HG02678 (cell line): Measurements from ENCODE around the gene KIFBP.
A peak's percentile ranks its signal among the peaks of the same experiment; 100 is the strongest.

Source experiments
- ATAC-seq: cut with Tn5 transposase; IDR thresholded peaks from one replicate; pipeline ENCODE4 v1.9.1; 2021; ENCODE audit warnings: mild to moderate bottlenecking, moderate library complexity; ENCODE audit not compliant: unreplicated experiment

KIFBP gene

DNA sequence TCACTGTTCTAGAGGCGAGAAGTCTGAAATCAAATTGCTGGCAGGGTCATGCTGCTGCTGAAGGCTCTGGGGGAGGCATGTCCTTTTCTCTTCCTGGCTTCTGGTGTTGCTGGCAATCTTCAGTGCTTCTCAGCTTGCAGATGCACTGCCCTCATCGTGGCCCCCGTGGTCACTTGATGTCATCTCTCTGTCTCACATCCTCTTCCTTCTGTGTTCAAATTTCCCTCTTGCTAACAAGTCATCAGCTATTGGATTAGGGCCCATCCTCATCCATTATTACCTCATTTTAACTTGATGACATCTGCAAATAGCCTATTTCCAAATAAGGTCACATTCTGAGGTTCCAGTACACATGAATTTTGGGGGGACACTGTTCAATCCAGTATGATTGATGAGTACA lies 62.7 kb downstream of the KIFBP start:
- ATAC-seq, result peak; percentile 32

DNA sequence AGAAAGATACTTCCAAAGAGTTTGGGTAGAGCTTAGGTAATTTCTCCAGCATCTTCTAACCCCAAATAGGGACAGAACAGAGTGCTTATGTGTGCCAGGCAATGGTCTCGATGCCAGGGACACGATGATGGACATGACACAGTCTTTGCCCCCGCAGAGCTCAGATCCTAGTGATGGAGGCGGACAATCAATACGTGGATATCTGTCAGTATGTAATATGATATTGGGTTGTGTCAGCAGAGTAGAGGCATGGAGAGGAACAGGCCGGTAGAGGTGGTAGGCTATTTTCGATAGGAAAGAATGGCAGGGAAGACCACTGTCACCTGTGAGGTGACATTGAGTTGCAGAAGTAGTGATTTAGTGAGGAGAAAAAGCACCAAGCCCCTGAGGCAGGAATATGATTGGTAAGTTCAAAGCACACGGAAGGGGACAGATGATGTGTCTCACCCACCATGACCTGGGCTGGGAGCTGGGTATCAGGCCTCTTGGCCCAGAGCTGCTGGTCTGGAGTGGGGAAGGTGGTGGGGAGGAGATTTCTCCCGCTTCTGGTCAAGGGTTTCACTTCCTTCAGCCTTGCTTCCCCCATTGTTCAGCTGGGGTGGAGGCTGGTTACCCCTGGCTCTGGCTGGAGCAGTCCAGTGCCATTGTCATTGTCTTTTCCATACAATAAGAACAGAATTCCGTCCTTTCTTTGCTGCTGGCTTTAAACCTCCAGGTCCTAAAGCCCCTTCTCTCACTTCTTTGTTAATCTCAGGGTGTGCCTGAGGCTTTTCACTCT lies 63.3 kb downstream of the KIFBP start:
- no peak for ATAC-seq

DNA sequence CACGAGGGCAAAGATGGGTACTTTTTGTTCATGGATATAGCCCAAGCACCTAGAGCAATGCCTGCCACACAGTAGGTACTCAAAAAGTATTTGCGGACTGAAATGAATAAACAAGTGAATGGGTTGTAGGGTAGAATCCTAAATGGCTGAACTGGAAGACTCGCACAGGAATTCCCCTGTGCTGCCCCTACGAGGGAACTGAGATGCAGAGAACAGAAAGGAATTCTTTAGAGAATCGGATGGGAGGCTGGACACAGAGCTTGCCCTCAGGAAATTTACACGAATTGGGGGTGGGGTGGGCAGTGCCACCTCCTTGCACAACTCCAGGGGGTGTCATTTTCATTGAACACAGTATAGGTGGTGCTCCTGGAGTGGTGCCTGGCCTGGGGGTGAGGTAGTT lies 64.1 kb downstream of the KIFBP start:
- ATAC-seq, result no peak

DNA sequence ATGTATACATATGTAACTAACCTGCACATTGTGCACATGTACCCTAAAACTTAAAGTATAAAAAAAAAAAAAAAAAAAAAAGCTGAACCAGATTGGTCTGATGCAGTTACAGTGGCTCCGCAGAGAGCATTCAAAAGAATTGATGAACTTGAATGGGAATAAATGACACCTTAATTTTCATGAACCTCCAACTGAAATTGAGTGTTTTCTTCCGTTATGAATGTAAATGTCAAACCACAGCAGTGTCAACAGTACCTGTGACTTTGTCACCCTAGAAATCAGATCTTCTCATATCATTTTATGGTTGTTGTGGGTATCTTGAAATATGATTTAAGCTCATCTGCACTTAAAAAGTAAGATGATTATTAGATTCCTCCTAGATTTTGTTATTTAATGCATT lies 66.6 kb downstream of the KIFBP start:
- ATAC-seq, result no peak

DNA sequence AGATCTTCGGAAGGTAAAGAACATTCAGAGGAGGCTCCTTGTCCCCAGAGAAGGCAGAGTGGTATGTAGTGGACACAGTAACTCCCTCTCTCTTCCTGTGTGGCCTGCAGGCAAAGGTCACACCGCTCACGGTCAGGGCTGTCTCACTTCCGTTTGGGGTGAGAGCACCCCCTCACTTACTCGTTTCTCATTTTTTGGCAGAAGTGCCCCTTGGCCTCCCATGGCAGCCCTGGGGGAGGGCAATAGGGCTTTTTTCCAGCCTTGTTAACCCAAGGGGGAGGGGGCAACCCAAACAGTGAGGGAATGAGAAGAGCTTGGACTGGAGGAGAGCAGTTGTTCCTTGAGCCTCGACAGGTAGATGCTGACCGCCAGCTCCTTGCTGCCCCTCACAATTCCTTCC lies 67.5 kb downstream of the KIFBP start:
- ATAC-seq, result no peak

DNA sequence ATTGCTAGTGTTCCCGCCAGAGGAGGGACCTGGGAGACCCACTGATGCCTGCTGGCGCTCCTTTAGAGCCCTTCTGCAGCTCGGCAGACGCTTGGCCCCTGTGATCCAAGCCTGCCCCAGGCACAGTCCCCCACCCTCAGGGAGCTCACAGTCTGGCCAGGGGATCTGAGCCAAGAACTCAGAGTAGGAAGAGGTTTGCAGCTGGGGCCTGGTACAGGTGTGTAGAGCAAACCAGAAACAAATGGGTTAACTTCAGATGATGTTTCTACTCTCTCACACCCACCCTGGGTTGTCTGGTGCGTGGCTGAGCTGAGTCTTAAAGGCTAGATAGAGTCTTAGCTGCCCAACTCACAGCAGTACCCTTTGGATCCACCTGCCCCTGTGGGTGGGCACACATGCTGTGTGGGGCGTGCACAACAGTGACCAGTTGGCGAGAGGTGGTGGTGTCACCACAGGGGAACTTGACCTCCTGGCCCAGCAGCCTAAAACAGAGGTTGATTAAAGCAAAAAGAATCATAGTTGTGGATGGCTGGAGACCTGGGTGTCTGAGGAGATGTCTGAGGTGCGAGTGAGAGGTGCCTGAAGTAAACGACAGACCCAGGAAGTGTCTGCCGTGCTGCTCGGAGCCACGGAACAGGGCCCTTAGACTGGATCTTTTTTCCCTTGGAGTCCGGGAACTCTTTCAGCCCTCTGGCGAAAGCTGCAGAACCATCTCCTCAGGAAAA lies 68.1 kb downstream of the KIFBP start:
- ATAC-seq, result no peak

DNA sequence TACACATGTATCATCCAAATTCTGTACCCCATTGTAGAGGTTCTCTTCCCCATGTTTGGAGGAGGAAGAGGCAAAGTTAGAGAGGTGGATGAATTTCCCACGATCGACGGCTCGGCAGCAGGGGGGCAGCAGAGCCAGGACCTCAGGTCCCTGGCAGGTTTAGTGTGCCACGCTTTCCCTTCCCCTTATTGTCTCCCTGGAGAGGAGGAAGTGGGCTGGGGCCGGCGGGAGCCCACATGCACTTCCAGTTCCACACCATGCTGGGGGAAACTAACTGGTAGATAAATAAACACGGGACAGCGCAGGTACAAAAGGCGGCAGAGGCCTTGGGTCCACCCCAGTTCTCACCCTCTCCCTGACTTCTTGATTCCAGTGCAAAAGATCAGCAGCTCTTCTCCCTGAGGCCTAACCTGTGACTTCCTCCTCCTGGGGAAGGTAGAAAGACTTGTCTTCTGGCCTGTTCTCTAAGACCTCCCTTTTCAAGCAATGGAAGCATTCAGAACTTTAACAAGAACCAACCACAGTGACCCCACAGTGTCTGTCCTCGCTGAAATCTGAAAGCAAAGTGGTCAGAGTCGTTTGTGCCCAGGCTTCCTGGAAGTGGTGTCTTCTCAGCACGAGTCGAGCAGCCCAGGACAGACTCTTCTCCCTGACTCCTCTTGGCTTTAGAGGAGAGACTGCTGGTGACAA lies 68.8 kb downstream of the KIFBP start:
- no peak for ATAC-seq

DNA sequence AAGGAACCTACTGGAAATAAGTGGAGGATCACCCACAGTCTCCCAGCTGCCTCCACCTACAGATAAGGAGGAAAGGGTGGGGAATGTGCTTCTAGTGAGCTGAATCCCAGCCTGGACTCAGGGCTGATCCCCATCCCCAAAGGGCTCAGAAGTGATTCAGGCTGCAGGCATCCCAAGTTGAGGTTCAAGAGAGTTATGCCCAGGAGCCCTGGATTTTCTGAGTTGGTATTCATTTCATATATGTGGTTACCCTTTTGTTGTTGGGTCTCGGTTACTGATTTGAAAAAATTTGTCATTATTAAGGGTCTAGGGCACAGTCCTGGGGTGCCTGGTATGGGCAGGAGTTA lies 69.3 kb downstream of the KIFBP start:
- ATAC-seq, result no peak

DNA sequence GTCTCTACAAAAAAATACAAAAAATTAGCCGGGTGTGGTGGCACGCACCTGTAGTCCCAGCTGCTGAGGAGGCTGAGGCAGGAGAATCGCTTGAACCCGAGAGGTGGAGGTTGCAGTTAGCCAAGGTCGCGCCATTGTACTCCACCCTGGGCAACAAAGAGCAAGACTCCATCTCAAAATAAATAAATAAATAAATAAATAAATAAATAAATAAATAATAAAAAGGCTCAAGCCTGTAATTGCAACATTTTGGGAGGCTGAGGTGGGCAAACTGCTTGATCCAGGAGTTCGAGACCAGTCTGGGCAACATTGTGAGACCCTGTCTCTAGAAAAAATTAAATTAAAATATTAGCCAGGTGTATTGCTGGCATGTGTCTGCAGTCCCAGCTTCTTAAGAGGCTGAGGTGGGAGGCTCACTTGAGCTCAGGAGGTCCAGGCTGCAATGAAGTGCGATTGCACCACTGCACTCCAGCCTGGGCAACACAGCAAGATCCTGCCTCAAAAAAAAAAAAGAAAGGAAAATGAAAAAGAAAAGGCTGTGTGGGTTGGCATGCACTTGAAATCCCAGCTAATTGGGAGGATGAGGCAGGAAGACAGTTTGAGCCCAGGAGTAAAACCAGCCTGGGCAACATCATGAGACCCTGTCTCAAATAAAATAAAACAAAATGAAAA lies 71.7 kb downstream of the KIFBP start:
- no peak for ATAC-seq

DNA sequence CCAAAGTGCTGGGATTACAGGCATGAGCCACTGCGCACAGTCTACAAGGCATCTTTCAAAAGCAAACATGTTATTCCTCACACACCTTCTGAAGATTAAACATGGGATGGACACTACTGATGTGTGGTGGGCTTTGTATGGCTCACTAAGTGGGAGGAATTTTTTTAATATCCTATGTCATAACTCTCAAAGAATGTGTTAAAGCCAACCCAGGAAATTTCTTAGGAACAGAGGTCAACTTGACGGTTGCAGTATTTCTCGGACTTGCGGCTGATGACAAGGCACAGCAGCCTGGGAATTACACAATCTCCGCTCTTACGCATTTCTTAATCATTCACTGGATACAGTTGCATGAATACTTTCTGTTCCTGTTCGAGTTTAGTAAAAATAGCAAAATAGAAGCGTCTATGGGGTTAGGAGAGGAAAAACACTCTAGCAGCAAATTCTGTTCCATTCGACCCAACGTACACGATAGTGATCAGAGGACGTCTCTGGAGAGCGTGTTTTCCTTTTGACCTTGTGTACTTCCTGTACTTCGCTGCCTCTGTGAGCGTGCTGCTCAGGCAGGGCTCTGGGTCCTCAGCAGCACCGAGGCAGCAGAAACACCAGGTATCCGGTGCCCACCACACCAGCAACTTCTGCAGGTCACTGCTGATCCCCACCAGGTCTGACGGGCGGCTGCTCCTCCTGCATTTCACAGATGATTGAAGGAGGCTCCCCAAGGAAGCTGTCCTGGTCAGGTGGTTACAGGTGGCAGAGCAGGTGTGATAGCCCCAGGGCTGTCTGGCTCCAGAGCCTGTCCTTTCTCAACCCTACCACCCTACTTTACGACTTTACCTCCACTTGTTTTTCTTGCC lies 72.9 kb downstream of the KIFBP start:
- peak; percentile 47 for ATAC-seq

DNA sequence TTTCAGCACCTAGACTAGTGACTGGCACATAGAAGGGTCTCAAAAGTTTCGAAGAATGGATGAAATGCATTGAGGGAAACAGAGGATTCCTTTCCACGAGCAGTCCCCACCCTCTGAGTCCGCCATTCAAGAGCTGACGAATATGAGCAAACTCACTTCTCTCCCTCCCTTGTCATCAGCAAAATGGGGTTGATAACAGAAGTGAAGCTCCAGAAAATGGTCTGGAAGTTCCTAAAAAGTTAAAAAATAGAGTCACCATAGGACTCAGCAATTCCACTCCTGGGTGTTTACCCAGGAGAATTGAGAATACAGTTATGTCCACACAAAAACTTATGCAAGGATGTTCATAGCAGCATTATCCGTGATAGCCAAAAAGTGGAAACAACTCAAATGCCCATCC lies 74.3 kb downstream of the KIFBP start:
- ATAC-seq, result no peak

DNA sequence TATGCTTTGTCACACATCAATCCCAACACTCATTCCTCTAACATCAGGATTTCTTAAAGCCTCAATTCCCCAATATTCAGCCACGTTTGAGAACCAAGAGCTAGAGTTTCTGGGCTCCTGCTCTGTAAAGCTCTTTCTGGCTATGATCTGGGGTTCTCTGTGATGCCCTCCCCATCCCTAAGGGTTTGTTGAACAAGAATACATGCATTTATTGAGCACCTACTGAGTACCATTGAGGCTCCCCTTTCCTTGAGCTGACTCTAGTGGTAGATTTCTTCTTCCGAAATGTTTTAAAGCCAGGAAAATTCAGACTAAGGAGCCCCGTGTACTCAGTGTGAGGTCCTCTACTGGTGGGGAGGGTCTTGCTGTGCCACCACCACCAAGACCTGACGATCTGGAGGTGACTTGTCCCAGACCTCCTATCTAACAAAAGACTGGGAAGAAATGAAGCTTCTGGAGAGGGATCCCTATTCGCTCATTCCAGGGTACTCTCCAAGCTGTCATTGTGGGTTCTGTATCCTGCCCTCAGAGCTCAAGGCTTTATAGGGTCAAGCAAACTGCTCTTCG lies 76.2 kb downstream of the KIFBP start:
- ATAC-seq, result no peak

DNA sequence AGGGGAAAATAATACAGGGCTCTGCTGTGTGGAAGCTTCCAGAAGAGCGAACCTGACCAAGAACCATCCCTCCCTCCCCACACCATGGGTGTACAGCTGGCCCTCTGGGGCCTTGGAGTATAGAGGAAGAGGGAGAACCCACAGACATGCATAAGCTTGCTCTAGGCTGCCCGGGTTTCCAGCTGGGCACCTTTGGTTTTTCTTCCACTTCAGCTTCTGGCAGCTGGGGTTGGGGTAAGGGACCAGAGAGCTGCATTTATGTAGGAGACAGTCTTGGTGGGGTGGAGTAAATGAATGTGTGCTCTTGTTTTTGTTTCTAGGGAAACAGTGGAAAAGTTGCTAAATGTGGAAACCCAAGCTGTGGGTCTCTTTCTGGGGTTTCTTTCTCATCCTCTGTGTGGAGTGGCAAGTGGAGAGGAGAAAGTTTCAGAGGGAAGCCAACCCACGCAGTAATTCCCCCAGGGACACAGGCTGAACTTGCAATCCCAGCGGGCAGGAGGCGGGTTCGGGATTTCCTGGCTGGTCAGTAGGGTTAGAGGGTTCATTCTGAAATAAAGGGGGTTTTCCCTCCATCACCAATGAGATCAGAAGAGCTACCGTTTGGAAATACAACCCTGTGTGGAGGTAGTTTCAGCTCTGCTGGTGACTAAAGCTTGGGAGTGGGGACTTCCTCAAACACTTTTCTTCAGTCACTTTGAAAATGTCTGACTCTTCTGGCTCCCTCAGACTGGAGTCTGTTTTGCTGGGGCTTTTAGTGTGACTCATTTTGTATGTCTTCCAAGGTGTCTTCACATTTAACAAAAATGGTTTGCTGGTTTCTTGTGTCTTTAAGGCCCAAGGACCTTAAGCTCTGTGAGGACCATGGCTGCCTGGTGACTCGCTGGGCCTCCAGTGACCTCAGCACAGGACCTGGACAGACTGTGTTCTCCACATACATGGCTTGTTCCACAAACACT lies 77.1 kb downstream of the KIFBP start:
- peak; percentile 55 for ATAC-seq
